Epithelial cell of prostate (primary cell): ENCODE data around the gene ATP6V0A1.
"Not testable (repeated sequence)": the region's sequence is repeated elsewhere in the genome, so short reads cannot be mapped to it uniquely, and the experiment has no call there.

Experiments
- DNase-seq: peaks from one replicate; pipeline ENCODE4 v3.0.0-alpha.2; 2011; ENCODE audit warnings: low read depth, low spot score
- H3K27ac ChIP-seq: fragments of 450-650 bp; 2 replicates; pipeline ENCODE4 v1.5.1; 2017; ENCODE audit warnings: mild to moderate bottlenecking

The ATP6V0A1 gene

GRCh38 chr17:42458497-42459255, at the start of gene ATP6V0A1:
TSS of gene ATP6V0A1 (plus strand) at chr17:42458878. CDS start at chr17:42460895, 2,017 bp downstream.
- no peak for DNase-seq
- peak within 1 kb of the TSS; percentile 86 for H3K27ac ChIP-seq

- peak overlapping the region; percentile 94 for H3K27ac ChIP-seq
- DNase-seq: peak; percentile 44
Measured at GRCh38 chr17:42409523-42410318, 49.0 kb upstream of the ATP6V0A1 start.

GRCh38 chr17:42410319-42410685, 48.4 kb upstream of the ATP6V0A1 start:
- no peak for DNase-seq
- peak overlapping the region; percentile 94 for H3K27ac ChIP-seq

- peak overlapping the region; percentile 94 for H3K27ac ChIP-seq
- no peak for DNase-seq
Measured at GRCh38 chr17:42411361-42411760, 47.3 kb upstream of the ATP6V0A1 start.

- H3K27ac ChIP-seq: peak overlapping the region; percentile 94
- no peak for DNase-seq
Measured at GRCh38 chr17:42411905-42412679, 46.6 kb upstream of the ATP6V0A1 start.

- no peak for DNase-seq
- peak overlapping the region; percentile 17 for H3K27ac ChIP-seq
Measured at GRCh38 chr17:42413464-42414040, 45.1 kb upstream of the ATP6V0A1 start.

- no peak for DNase-seq
- H3K27ac ChIP-seq: no peak overlapping the region
Measured at GRCh38 chr17:42414704-42415409, 43.8 kb upstream of the ATP6V0A1 start.

- H3K27ac ChIP-seq, DNase-seq: not testable (repeated sequence)
Measured at GRCh38 chr17:42417981-42418380, 40.7 kb upstream of the ATP6V0A1 start.

GRCh38 chr17:42421136-42421506, 37.6 kb upstream of the ATP6V0A1 start:
- no peak for DNase-seq
- peak overlapping the region; percentile 90 for H3K27ac ChIP-seq

- H3K27ac ChIP-seq: peak overlapping the region; percentile 90
- DNase-seq: no peak
Measured at GRCh38 chr17:42421507-42422338, 37.0 kb upstream of the ATP6V0A1 start.

- H3K27ac ChIP-seq: peak overlapping the region; percentile 90
- DNase-seq: no peak
Measured at GRCh38 chr17:42422412-42422957, 36.2 kb upstream of the ATP6V0A1 start.

GRCh38 chr17:42422958-42423712, 35.5 kb upstream of the ATP6V0A1 start, which contains the start of gene CAVIN1:
TSS of gene CAVIN1 (minus strand) at chr17:42423256. CDS start at chr17:42423097, 159 bp downstream.
- DNase-seq: peak; percentile 52
- H3K27ac ChIP-seq: peak within 1 kb of the TSS; percentile 90

GRCh38 chr17:42423766-42424165, 34.9 kb upstream of the ATP6V0A1 start:
- H3K27ac ChIP-seq: peak overlapping the region; percentile 90
- no peak for DNase-seq

- DNase-seq: no peak
- no peak overlapping the region for H3K27ac ChIP-seq
Measured at GRCh38 chr17:42424991-42425610, 33.6 kb upstream of the ATP6V0A1 start.

GRCh38 chr17:42428141-42428944, 30.3 kb upstream of the ATP6V0A1 start:
- DNase-seq: peak; percentile 95
- peak overlapping the region; percentile 67 for H3K27ac ChIP-seq

- no peak overlapping the region for H3K27ac ChIP-seq
- DNase-seq: no peak
Measured at GRCh38 chr17:42429726-42430447, 28.8 kb upstream of the ATP6V0A1 start.
